ENCODE data around the gene ZNF407.

GRCh38 chr18:75072672-75073371, 475.2 kb downstream of the ZNF407 start:
- TF ChIP-seq REST (IDR thresholded peaks at IDR 0.05; ENCODE audit: borderline replicate concordance in 1 of 2, low read depth in 1 of 2, low read length in 2 of 2) = no peak
- TF ChIP-seq CTCF (CRISPR knock-in tag; IDR thresholded peaks at IDR 0.05) = peak; percentile 24
- TF ChIP-seq NRL (CRISPR knock-in tag; IDR thresholded peaks at IDR 0.05; ENCODE audit: borderline replicate concordance) = no peak
- TF ChIP-seq TCF7L2 (IDR thresholded peaks at IDR 0.05; ENCODE audit: low read depth, low read length) = no peak
- TF ChIP-seq SNAPC4 (CRISPR knock-in tag; IDR thresholded peaks at IDR 0.05) = no peak
- TF ChIP-seq ATF7 (IDR thresholded peaks at IDR 0.05) = no peak
- TF ChIP-seq ATF7 (CRISPR knock-in tag; IDR thresholded peaks at IDR 0.05) = no peak
- TF ChIP-seq PRDM10 (CRISPR knock-in tag; IDR thresholded peaks at IDR 0.05; ENCODE audit: low read depth) = no peak
- TF ChIP-seq FOXM1 (CRISPR knock-in tag; IDR thresholded peaks at IDR 0.05) = no peak
- TF ChIP-seq REL (CRISPR knock-in tag; conservative IDR thresholded peaks at IDR 0.05) = no peak
- TF ChIP-seq ZNF589 (CRISPR knock-in tag; conservative IDR thresholded peaks at IDR 0.05) = no peak
- TF ChIP-seq ZFP36 (IDR thresholded peaks at IDR 0.05; ENCODE audit: borderline replicate concordance, low read depth, low read length, partially characterized antibody) = no peak
- TF ChIP-seq ARID2 (CRISPR knock-in tag; IDR thresholded peaks at IDR 0.05; ENCODE audit: borderline replicate concordance) = no peak
- no peak for TF ChIP-seq ZBTB14 (CRISPR knock-in tag; IDR thresholded peaks at IDR 0.05)
- TF ChIP-seq BRCA1 (CRISPR knock-in tag; IDR thresholded peaks at IDR 0.05) = no peak
